Effector CD8-positive, alpha-beta T cell (primary cell): ENCODE data around the gene SART3.
"Not testable (repeated sequence)": the region's sequence is repeated elsewhere in the genome, so short reads cannot be mapped to it uniquely, and the experiment has no call there.

Source experiments
- DNase-seq: peaks from one replicate; lab custom pipeline; 2025; lab: John Stamatoyannopoulos, UW

SART3 gene

GRCh38 chr12:108562348-108563135 is 1.6 kb upstream of the SART3 start, which contains the start of gene ISCU:
Gene ISCU (plus strand): TSS chr12:108562596. CDS start chr12:108562623, 27 bp downstream.
- DNase-seq, result peak; percentile 99

- DNase-seq, result no peak
Measured at GRCh38 chr12:108561852-108562347, 927 bp upstream of the SART3 start.

- no peak for DNase-seq
Measured at GRCh38 chr12:108560321-108560721, 652 bp downstream of the SART3 start.

GRCh38 chr12:108559748-108560147 is 1.2 kb downstream of the SART3 start:
- DNase-seq, result no peak

GRCh38 chr12:108559007-108559655 is 1.8 kb downstream of the SART3 start:
- DNase-seq, result no peak

- not testable (repeated sequence) for DNase-seq
Measured at GRCh38 chr12:108555383-108555782, 5.6 kb downstream of the SART3 start.

GRCh38 chr12:108553799-108554198 is 7.2 kb downstream of the SART3 start:
- no peak for DNase-seq

GRCh38 chr12:108551535-108551934 is 9.4 kb downstream of the SART3 start:
- DNase-seq, result no peak

GRCh38 chr12:108548954-108549521 is 11.9 kb downstream of the SART3 start:
- DNase-seq, result no peak

- DNase-seq, result no peak
Measured at GRCh38 chr12:108547686-108548085, 13.3 kb downstream of the SART3 start.

GRCh38 chr12:108543652-108544051 is 17.3 kb downstream of the SART3 start:
- no peak for DNase-seq

GRCh38 chr12:108542320-108542719 is 18.7 kb downstream of the SART3 start:
- DNase-seq, result no peak

- no peak for DNase-seq
Measured at GRCh38 chr12:108538616-108539195, 22.3 kb downstream of the SART3 start.

- DNase-seq, result no peak
Measured at GRCh38 chr12:108538146-108538545, 22.8 kb downstream of the SART3 start.

GRCh38 chr12:108531929-108532848 is 28.8 kb downstream of the SART3 start:
- no peak for DNase-seq

- no peak for DNase-seq
Measured at GRCh38 chr12:108530161-108530560, 30.8 kb downstream of the SART3 start.

GRCh38 chr12:108527166-108527496 is 33.8 kb downstream of the SART3 start:
- DNase-seq, result no peak

- no peak for DNase-seq
Measured at GRCh38 chr12:108526482-108527165, 34.3 kb downstream of the SART3 start.

GRCh38 chr12:108525681-108526080 is 35.3 kb downstream of the SART3 start:
- DNase-seq, result no peak

- DNase-seq, result no peak
Measured at GRCh38 chr12:108523365-108523764, 37.6 kb downstream of the SART3 start.

GRCh38 chr12:108519558-108519957 is 41.4 kb downstream of the SART3 start:
- DNase-seq, result no peak
